Activated T-helper 1 cell treated with Interleukin-2 at 50 U/mL for 16 hours (primary cell): ENCODE data around the gene HELZ.
"Not testable (repeated sequence)": the region's sequence is repeated elsewhere in the genome, so short reads cannot be mapped to it uniquely, and the experiment has no call there.

Source experiments
- DNase-seq: peaks from one replicate; pipeline ENCODE4 v3.0.0-alpha.2; 2020; ENCODE audit warnings: low read depth

Gene HELZ

GRCh38 chr17:67186782-67187181 lies 58.2 kb downstream of the HELZ start:
- DNase-seq = no peak

DNA sequence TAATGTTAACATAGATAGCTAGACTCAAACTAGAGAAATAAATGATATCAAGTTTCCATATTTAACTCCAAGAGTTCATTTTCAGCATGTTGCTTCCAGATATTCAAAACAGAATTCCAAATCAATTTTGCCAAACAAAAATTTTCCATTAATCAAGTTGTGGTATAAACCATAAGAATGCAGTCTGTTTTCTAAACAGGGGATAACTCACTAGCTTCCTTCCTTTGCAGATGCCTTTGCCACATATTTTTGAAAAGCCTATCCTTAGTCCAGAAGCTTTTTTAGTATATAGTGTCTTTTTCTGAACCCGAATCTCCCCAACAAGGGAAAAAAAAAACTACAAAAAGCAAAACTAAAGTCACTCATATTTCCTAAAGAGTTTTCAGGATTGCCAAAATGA lies 61.5 kb downstream of the HELZ start:
- no peak for DNase-seq

GRCh38 chr17:67181825-67182224 lies 63.2 kb downstream of the HELZ start:
- no peak for DNase-seq

- no peak for DNase-seq
Measured at GRCh38 chr17:67180275-67180674, 64.7 kb downstream of the HELZ start.

GRCh38 chr17:67178555-67178954 lies 66.4 kb downstream of the HELZ start:
- no peak for DNase-seq

GRCh38 chr17:67177732-67178131 lies 67.3 kb downstream of the HELZ start:
- DNase-seq = no peak

GRCh38 chr17:67174190-67174589 lies 70.8 kb downstream of the HELZ start:
- DNase-seq = no peak

DNA sequence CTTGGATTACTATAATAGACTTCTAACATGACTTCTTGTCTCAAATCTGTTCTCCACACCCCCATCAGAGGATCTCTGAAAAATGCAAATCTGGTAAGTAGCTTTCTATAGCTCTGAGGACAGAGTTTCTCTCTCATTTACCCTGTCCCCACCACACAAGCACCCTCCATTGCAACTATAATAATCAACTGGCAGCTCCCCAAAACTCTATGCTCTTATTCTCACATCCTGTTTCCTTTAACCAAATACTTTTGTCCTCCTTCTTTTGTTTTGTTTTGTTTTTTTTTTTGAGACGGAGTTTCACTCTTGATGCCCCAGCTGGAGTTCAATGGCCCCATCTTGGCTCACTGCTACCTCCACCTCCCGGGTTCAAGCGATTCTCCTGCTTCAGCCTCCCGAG lies 73.4 kb downstream of the HELZ start:
- no peak for DNase-seq

- no peak for DNase-seq
Measured at GRCh38 chr17:67168496-67168895, 76.5 kb downstream of the HELZ start.

DNA sequence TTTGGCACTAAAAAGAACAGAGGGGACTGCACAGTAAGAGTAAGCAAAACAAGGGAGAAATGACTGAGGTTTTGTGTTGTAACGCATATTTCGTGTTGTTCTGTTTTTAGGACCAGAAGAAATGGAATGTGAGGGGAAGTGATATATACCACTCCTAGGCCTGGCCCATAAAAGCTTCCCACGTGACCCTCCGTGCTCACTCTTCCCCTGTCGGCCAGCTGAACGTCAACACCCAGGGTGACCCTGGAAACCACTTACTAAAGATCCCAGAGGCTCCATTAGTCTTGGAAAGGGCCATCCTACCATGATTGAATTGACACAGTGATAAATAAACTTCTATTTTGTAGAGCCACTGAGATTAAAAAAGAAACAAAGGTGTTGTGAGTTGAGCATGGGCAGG lies 79.8 kb downstream of the HELZ start:
- no peak for DNase-seq

- no peak for DNase-seq
Measured at GRCh38 chr17:67164302-67164701, 80.7 kb downstream of the HELZ start.

DNA sequence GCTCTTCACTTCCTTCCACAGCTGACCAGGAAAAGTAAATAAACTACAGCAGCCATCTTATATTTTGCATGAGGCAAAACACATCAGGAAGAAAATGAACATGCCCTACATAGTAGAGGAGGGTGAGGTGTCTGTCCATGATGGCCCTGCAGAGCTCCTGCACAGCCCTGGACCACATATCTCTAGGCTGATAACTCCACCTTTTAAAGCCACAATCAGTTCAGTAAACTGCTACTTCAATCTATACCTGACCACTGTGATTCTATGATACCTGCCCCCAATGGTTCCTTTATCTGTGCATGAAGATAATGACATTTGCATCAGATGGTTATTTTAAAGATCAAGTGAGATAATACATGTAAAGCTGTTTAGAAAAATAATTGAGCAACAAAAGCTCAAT lies 82.2 kb downstream of the HELZ start:
- no peak for DNase-seq

- DNase-seq = no peak
Measured at GRCh38 chr17:67161573-67161972, 83.4 kb downstream of the HELZ start.

- no peak for DNase-seq
Measured at GRCh38 chr17:67160791-67161190, 84.2 kb downstream of the HELZ start.

- DNase-seq = no peak
Measured at GRCh38 chr17:67157732-67158639, 87.0 kb downstream of the HELZ start.

DNA sequence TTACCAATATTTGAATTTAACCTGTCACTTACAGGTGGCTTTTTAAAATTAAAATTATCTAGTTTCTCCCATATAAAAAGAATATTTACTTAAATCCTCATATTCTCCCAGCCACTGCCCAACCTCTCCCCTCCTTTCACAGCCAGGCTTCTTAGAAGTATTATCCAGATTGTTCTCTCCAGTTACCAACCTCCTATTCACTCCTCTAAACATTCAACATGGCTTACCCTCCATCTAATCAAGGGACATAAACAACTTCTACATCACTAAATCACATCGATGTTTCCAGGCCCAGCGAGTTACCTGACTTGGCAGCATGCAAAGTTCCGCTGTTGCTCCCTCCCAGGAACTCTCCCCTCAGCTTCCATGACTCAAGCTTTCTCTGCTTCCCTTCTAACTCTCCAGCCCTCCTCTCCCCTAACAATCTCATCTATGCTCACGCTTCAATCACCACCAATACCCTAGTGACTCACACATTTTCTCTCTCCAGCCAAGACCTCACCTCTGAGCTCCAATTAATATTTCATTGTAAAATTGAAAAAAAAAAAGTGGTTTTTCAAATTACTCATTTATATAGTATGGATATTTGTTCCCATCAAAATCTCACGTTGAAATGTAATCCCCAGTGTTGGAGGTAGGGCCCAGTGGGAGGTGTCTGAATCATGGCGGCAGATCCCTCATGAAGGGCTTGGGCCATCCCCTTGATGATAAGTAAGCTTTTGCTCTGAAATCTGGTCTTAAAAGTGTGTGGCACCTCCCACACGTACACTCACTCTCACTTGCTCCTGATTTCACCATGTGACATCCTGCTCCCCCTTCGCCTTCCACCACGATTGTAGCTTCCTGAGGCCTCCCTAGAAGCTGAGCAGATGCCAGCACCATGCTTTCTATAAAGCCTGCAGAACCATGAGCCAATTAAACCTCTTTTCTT lies 88.5 kb downstream of the HELZ start:
- no peak for DNase-seq

DNA sequence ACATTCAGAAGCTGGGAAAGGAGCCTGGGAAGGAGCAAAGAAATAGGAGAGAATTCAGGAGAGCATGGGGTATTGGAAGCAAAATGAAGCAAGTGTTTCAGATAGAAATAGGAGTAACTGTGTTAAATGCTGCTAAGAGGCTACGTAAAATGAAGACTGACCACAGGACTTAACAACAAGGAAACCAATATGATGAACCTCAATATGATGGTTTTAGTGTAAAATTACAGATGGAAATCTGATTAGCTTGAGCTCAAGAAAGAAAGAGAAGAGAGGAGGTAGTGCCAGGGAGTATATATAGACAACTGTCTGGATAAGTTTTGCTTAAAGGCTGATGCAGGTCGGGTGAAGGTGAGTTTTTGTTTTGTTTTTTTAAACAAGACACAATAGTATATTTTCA lies 92.2 kb downstream of the HELZ start:
- DNase-seq = no peak

GRCh38 chr17:67151717-67152116 lies 93.3 kb downstream of the HELZ start:
- DNase-seq = no peak

- DNase-seq = no peak
Measured at GRCh38 chr17:67150826-67151225, 94.2 kb downstream of the HELZ start.

GRCh38 chr17:67148352-67148751 lies 96.6 kb downstream of the HELZ start:
- no peak for DNase-seq

DNA sequence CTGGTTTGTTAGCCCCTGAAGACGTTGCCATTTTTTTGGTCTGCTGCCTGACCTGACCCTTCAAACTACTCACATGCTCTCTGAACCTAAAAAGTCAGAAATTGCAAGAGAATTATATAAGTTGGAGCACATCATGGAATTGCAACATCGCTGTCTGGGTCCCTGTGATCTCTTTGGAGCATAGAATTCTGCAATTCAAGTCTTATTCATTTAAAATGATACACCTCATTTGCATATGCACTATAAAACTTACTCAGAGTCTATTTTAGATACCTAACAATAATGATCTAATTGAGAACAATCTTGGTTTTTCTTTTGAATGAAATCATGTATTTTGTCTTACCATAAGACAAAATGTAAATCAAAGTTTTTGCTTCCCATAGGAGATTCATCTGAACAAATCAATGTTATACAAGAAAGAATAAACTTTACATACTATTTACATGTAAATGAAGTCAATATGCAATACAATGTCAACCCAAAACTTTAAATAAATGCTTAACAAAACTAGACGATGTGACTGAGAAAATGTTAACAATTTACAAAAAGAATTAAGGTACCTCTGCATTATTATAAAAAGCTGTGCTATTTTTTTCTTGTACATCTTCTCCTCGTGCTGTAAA lies 99.7 kb downstream of the HELZ start:
- DNase-seq = no peak

DNA sequence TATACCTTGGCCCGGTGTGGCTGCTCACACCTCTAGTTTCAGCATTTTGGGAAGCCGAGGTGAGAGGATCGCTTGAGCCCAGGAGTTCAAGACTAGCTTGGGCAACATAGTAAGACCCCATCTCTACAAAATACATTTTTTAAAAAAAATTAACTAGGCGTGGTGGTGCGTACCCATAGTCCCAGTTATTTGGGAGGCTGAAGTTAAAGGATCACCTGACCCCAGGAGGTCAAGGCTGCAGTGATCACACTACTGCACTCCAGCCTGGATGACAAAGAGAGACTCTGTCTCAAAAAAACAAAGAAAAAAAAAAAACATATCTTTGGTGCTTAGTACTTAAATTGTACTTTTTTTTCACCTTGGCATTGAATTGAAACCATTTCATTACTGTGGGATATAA lies 101.7 kb downstream of the HELZ start:
- no peak for DNase-seq

GRCh38 chr17:67142030-67142429 lies 103.0 kb downstream of the HELZ start:
- DNase-seq = not testable (repeated sequence)
